Left ventricle myocardium inferior (tissue), 1 donor: ENCODE measurements around the gene KLHDC3. TPM values are rescaled to one million over a fixed set of nuclear protein-coding genes. Genes with fewer than 3 reads are reported as not detected.

Source experiments
- total RNA-seq: library from RNA; stranded (reverse); fragmentation: NEBNext Ultra II Directional; extraction: Animal tissue kit (Norgen Biotek cat#: 25700); gene quantifications from one replicate; pipeline ENCODE4 v1.2.1, GENCODE V29; 2021
- donor health status: DM: no; HTN: yes; CAD: no; lungs with severe emphysema.

The KLHDC3 gene
- total RNA-seq, 1 donor from 2014 or later: 108 TPM

Other genes with a start within 250 kb of the KLHDC3 start
- gene BICRAL, start 232.2 kb upstream of the KLHDC3 start, total RNA-seq: 12.0 TPM
- gene RPL7L1, start 134.6 kb upstream of the KLHDC3 start, total RNA-seq: 42.2 TPM
- not detected for gene PTCRA, start 98.2 kb upstream of the KLHDC3 start, total RNA-seq
- 20.1 TPM for gene CNPY3, start 84.8 kb upstream of the KLHDC3 start, total RNA-seq
- gene GNMT, start 53.5 kb upstream of the KLHDC3 start, total RNA-seq: 0.77 TPM
- 28.9 TPM for gene PEX6, start 35.1 kb upstream of the KLHDC3 start, total RNA-seq
- gene PPP2R5D, start 29.7 kb upstream of the KLHDC3 start, total RNA-seq: 32.7 TPM
- 32.6 TPM for gene MEA1, start 303 bp upstream of the KLHDC3 start, total RNA-seq
- gene RRP36, start 7.4 kb downstream of the KLHDC3 start, total RNA-seq: 24.8 TPM
- 7.0 TPM for gene CUL7, start 39.6 kb downstream of the KLHDC3 start, total RNA-seq
- gene MRPL2, start 45.2 kb downstream of the KLHDC3 start, total RNA-seq: 94.9 TPM
- gene KLC4, start 45.4 kb downstream of the KLHDC3 start, total RNA-seq: 36.1 TPM
- 2.6 TPM for gene PTK7, start 62.1 kb downstream of the KLHDC3 start, total RNA-seq
- 61.8 TPM for gene SRF, start 157.0 kb downstream of the KLHDC3 start, total RNA-seq
- gene CUL9, start 167.9 kb downstream of the KLHDC3 start, total RNA-seq: 14.7 TPM
- gene DNPH1, start 215.2 kb downstream of the KLHDC3 start, total RNA-seq: 27.7 TPM
- 0.27 TPM for gene TTBK1, start 229.2 kb downstream of the KLHDC3 start, total RNA-seq